GM23248 (cell line): ENCODE data around the gene MYF6.

Source experiments
- EZH2 ChIP-seq: fragments of 200-600 bp; sonication (generic); IDR thresholded peaks from 2 replicates; pipeline ENCODE4 v1.6.1; 2018; ENCODE audit warnings: antibody characterized with exemption, mild to moderate bottlenecking; ENCODE audit not compliant: insufficient read depth, poor library complexity, severe bottlenecking
- EZH2phosphoT487 ChIP-seq: fragments of 200-600 bp; sonication (generic); IDR thresholded peaks from 2 replicates; pipeline ENCODE4 v1.6.1; 2018; ENCODE audit warnings: antibody characterized with exemption, moderate library complexity, mild to moderate bottlenecking, low read depth; ENCODE audit not compliant: insufficient read depth

DNA sequence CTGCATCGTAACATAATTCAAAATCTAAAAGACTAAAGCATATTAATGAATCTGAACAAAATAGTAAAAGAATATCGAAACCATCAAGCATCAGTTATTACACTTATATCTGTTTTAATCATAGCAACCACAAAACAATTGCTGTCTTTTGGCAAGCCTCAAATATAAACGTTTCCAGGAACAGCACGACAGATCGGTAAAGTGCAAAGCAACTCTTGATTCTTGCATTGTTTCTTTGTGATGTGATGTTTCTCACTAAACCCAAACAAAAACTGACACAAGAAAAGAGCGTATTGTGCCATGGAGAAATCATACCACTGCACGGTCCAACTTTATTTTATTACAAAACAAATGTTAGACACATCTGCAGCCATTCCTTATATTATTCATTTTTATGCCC is 9.2 kb upstream of the MYF6 start:
- TF ChIP-seq EZH2phosphoT487 (no peak), EZH2 (no peak)
